Liver (tissue), 9 donors: Measurements from ENCODE around the gene ADARB1. TPM values are rescaled to one million over a fixed set of nuclear protein-coding genes. Genes with fewer than 3 reads are reported as not detected.

Experiments used
- DNase-seq: peaks from one replicate; pipeline ENCODE4 v3.0.0-alpha.2; 2017; ENCODE audit warnings: low spot score
- H3K27ac ChIP-seq, 2 donors: one replicate each; pipeline ENCODE4 v1.7.0; 2013; ENCODE audit warnings: inconsistent platforms in 2 of 2, low read length in 2 of 2, control low read depth in 1 of 2, low read depth in 1 of 2, mild to moderate bottlenecking in 1 of 2
- H3K27me3 ChIP-seq, 4 donors: one replicate each; pipeline versions ENCODE4 v1.6.1 to v1.7.0; 2013; ENCODE audit warnings: low read length in 3 of 4, inconsistent platforms in 1 of 4, mild to moderate bottlenecking in 1 of 4, moderate library complexity in 1 of 4; ENCODE audit not compliant: control insufficient read depth in 4 of 4, insufficient read depth in 4 of 4
- H3K36me3 ChIP-seq, 4 donors: one replicate each; pipeline versions ENCODE4 v1.6.1 to v1.7.0; 2013; ENCODE audit warnings: low read length in 3 of 4, mild to moderate bottlenecking in 3 of 4, low read depth in 1 of 4, moderate library complexity in 1 of 4; ENCODE audit not compliant: control insufficient read depth in 4 of 4, insufficient read depth in 3 of 4
- H3K4me1 ChIP-seq, 4 donors: one replicate each; pipeline versions ENCODE4 v1.6.1 to v1.7.0; 2013; ENCODE audit warnings: low read length in 3 of 4, mild to moderate bottlenecking in 3 of 4, moderate library complexity in 1 of 4; ENCODE audit not compliant: control insufficient read depth in 4 of 4, insufficient read depth in 4 of 4
- H3K4me3 ChIP-seq, 3 donors: one replicate each; pipeline versions ENCODE4 v1.6.1 to v1.7.0; 2013; ENCODE audit warnings: low read length in 3 of 3, control low read depth in 1 of 3, low read depth in 1 of 3, mild to moderate bottlenecking in 1 of 3
- H3K9ac ChIP-seq, 2 donors: one replicate each; pipeline ENCODE4 v1.7.0; 2013; ENCODE audit warnings: low read length in 2 of 2, mild to moderate bottlenecking in 2 of 2, moderate library complexity in 2 of 2, control low read depth in 1 of 2, low read depth in 1 of 2
- H3K9me3 ChIP-seq, 4 donors: one replicate each; pipeline versions ENCODE4 v1.6.1 to v1.7.0; 2013; ENCODE audit warnings: low read length in 3 of 4; ENCODE audit not compliant: control insufficient read depth in 4 of 4
- EGR1 ChIP-seq, 2 donors: IDR thresholded peaks; 2 replicates each; pipeline ENCODE4 v1.6.1; 2016 to 2018; ENCODE audit warnings: antibody characterized with exemption in 2 of 2, low read depth in 2 of 2
- FOXA1 ChIP-seq: IDR thresholded peaks from 2 replicates; pipeline ENCODE4 v1.6.1; 2016; ENCODE audit warnings: antibody characterized with exemption
- FOXA2 ChIP-seq: IDR thresholded peaks from 2 replicates; pipeline ENCODE4 v1.6.1; 2016; ENCODE audit warnings: antibody characterized with exemption
- GABPA ChIP-seq, 2 donors: IDR thresholded peaks in 1 of 2; conservative IDR thresholded peaks in 1 of 2; 2 replicates each; pipeline ENCODE4 v1.6.1; 2016; ENCODE audit warnings: antibody characterized with exemption in 2 of 2, mild to moderate bottlenecking in 1 of 2, moderate library complexity in 1 of 2
- HNF4A ChIP-seq, 2 donors: conservative IDR thresholded peaks; 2 replicates each; pipeline ENCODE4 v1.6.1; 2016; ENCODE audit warnings: antibody characterized with exemption in 2 of 2, mild to moderate bottlenecking in 2 of 2
- HNF4G ChIP-seq: IDR thresholded peaks from 2 replicates; pipeline ENCODE4 v1.6.1; 2016; ENCODE audit warnings: antibody characterized with exemption
- JUND ChIP-seq, 2 donors: IDR thresholded peaks; 2 replicates each; pipeline ENCODE4 v1.6.1; 2016; ENCODE audit warnings: antibody characterized with exemption in 2 of 2
- NR2F2 ChIP-seq: IDR thresholded peaks from 2 replicates; pipeline ENCODE4 v1.6.1; 2016; ENCODE audit warnings: antibody characterized with exemption
- RAD21 ChIP-seq, 2 donors: IDR thresholded peaks; 2 replicates each; pipeline ENCODE4 v1.6.1; 2016; ENCODE audit warnings: antibody characterized with exemption in 2 of 2, mild to moderate bottlenecking in 2 of 2
- SP1 ChIP-seq: IDR thresholded peaks from 2 replicates; pipeline ENCODE4 v1.6.1; 2018; ENCODE audit warnings: antibody characterized with exemption, mild to moderate bottlenecking
- TAF1 ChIP-seq: conservative IDR thresholded peaks from 2 replicates; pipeline ENCODE4 v1.6.1; 2016; ENCODE audit warnings: antibody characterized with exemption, mild to moderate bottlenecking
- YY1 ChIP-seq: IDR thresholded peaks from 2 replicates; pipeline ENCODE4 v1.6.1; 2016; ENCODE audit warnings: antibody characterized with exemption, mild to moderate bottlenecking
- WGBS: extraction: QIAGEN DNeasy Blood & Tissue Kit; methylation state at CpG from one replicate; pipeline ENCODE4 v1.1.7; 2013; 5-methylcytosine and 5-hydroxymethylcytosine counted together
- polyA plus RNA-seq, 2 donors: library from polyadenylated mRNA; stranded (reverse) in 1 of 2; unstranded in 1 of 2; fragments of 200-250 nt in 1 of 2; fragments of >200 nt in 1 of 2; fragmentation: Nextera tagmentation in 1 of 2; extraction: Ambion mirVana in 1 of 2; gene quantifications; one replicate each; pipeline versions ENCODE4 v1.2.1 to v1.2.3, GENCODE V29; 2013 to 2015
- total RNA-seq, 2 donors: library from RNA; depleted of rRNA; stranded (reverse); fragments of >200 nt; gene quantifications; one replicate each; pipeline ENCODE4 v1.2.3, GENCODE V29; 2014
- TF ChIP-seq, protein P1 (sequence below): IDR thresholded peaks from 2 replicates; pipeline ENCODE4 v1.6.1; 2016; ENCODE audit warnings: antibody characterized with exemption
- TF ChIP-seq, protein P2 (sequence below): IDR thresholded peaks from 2 replicates; pipeline ENCODE4 v1.6.1; 2016; ENCODE audit warnings: antibody characterized with exemption
- TF ChIP-seq, protein P3 (sequence below): IDR thresholded peaks from 2 replicates; pipeline ENCODE4 v1.6.1; 2016; ENCODE audit warnings: antibody characterized with exemption, mild to moderate bottlenecking
- TF ChIP-seq, protein P4 (sequence below): fragments of 150-350 bp; IDR thresholded peaks from 2 replicates; pipeline ENCODE4 v1.5.1; 2017; ENCODE audit warnings: improper control_type of control experiment, low read depth, low read length; ENCODE audit not compliant: missing input control
- donor health status: healthy.
- donor health status: healthy.
- donor health status: healthy.
- donor health status: healthy.
- donor health status: healthy.

ADARB1 gene
- total and polyA plus RNA-seq, 4 donors, result 1.6 to 7.8 (median 2.9) TPM

DNA sequence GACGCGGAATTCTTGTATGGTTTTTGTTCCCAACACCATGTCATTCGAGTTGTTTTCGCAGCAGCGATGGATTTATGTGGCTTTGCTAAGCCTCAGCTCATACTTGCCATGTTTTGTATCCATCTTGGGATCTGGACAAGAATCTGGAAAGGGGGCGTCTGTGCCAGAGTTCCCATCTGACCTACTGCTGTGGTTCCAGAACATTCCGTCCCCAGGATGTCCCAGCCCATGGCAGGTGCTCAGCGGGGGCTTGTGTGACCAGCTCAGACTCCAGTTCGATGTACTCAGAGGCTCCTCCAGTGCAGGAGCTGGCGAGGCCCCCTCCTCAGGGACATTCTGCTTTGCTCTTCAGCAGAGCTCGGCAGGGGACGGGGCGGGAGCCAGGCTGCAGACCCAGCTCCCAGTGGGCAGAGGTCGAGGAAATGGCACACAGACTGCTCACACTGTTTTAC lies 24.0 kb upstream of the ADARB1 start:
- Histone ChIP-seq H3K9ac (no peak overlapping the region), H3K27me3 (peaks cover 0 to 5% (median 0%) of the 10 kb centered on the region in 4 donors), H3K36me3 (no peaks in the 10 kb centered on the region), H3K9me3 (peaks cover 2 to 6% (median 2%) of the 10 kb centered on the region in 4 donors), H3K4me3 (no peak overlapping the region), H3K27ac (no peak overlapping the region), H3K4me1 (no peaks in the 10 kb centered on the region)
- WGBS, result 81% methylated on average over 14 of the region's 14 CpGs
- no peak for TF ChIP-seq HNF4A (conservative IDR thresholded peaks at IDR 0.05)
- TF ChIP-seq, protein P1, sequence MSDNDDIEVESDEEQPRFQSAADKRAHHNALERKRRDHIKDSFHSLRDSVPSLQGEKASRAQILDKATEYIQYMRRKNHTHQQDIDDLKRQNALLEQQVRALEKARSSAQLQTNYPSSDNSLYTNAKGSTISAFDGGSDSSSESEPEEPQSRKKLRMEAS, result no peak
- TF ChIP-seq, protein P2, sequence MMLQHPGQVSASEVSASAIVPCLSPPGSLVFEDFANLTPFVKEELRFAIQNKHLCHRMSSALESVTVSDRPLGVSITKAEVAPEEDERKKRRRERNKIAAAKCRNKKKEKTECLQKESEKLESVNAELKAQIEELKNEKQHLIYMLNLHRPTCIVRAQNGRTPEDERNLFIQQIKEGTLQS, result no peak
- TF ChIP-seq, protein P3, sequence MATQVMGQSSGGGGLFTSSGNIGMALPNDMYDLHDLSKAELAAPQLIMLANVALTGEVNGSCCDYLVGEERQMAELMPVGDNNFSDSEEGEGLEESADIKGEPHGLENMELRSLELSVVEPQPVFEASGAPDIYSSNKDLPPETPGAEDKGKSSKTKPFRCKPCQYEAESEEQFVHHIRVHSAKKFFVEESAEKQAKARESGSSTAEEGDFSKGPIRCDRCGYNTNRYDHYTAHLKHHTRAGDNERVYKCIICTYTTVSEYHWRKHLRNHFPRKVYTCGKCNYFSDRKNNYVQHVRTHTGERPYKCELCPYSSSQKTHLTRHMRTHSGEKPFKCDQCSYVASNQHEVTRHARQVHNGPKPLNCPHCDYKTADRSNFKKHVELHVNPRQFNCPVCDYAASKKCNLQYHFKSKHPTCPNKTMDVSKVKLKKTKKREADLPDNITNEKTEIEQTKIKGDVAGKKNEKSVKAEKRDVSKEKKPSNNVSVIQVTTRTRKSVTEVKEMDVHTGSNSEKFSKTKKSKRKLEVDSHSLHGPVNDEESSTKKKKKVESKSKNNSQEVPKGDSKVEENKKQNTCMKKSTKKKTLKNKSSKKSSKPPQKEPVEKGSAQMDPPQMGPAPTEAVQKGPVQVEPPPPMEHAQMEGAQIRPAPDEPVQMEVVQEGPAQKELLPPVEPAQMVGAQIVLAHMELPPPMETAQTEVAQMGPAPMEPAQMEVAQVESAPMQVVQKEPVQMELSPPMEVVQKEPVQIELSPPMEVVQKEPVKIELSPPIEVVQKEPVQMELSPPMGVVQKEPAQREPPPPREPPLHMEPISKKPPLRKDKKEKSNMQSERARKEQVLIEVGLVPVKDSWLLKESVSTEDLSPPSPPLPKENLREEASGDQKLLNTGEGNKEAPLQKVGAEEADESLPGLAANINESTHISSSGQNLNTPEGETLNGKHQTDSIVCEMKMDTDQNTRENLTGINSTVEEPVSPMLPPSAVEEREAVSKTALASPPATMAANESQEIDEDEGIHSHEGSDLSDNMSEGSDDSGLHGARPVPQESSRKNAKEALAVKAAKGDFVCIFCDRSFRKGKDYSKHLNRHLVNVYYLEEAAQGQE, result no peak
- TF ChIP-seq YY1, result no peak
- TF ChIP-seq EGR1 (IDR thresholded peaks at IDR 0.05; ENCODE audit: low read depth in 2 of 2), result no peak
- no peak for TF ChIP-seq FOXA1
- TF ChIP-seq, protein P4, sequence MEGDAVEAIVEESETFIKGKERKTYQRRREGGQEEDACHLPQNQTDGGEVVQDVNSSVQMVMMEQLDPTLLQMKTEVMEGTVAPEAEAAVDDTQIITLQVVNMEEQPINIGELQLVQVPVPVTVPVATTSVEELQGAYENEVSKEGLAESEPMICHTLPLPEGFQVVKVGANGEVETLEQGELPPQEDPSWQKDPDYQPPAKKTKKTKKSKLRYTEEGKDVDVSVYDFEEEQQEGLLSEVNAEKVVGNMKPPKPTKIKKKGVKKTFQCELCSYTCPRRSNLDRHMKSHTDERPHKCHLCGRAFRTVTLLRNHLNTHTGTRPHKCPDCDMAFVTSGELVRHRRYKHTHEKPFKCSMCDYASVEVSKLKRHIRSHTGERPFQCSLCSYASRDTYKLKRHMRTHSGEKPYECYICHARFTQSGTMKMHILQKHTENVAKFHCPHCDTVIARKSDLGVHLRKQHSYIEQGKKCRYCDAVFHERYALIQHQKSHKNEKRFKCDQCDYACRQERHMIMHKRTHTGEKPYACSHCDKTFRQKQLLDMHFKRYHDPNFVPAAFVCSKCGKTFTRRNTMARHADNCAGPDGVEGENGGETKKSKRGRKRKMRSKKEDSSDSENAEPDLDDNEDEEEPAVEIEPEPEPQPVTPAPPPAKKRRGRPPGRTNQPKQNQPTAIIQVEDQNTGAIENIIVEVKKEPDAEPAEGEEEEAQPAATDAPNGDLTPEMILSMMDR, result no peak
- TF ChIP-seq GABPA (IDR thresholded peaks at IDR 0.05 in 1 of 2, conservative IDR thresholded peaks at IDR 0.05 in 1 of 2), result no peak
- no peak for TF ChIP-seq SP1
- TF ChIP-seq JUND (IDR thresholded peaks at IDR 0.05), result no peak
- no peak for TF ChIP-seq NR2F2
- no peak for DNase-seq

DNA sequence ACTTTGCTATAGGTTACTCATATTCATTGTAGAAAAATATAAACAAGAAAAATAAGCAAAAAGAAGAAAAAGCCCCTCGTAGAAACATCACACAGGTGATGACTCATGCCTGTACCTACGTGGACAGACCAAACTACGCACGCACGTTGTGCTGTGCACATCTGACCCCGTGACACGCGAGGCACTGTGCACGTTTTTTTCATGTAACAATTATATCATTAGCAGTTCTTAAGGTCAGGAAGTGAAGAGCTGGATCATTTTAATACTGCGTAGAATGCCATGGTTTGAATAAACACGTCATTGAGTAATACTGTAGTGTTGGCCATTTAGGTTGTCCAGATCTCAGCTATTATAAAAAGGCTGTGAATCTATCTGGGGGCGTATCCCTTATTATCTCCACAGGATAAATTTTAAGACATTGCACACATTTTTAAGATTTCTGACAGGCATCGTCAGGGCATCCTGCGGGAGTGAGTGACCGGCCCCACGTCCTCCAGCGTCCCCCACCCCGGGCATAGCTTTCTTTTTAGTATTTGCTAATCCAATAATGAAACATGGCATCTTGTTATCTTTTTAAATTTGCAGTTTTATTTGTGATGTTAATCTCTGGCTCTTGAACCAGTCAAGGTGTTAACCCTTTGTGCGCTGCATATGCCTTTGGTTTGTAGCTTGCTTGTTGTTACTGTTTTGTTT lies 23.4 kb upstream of the ADARB1 start:
- DNase-seq, result no peak
- Histone ChIP-seq H3K4me1 (no peaks in the 10 kb centered on the region), H3K27me3 (peaks cover 0 to under 1% (median 0%) of the 10 kb centered on the region in 4 donors), H3K9me3 (peaks cover 0 to 4% (median 2%) of the 10 kb centered on the region in 4 donors), H3K36me3 (no peaks in the 10 kb centered on the region), H3K9ac (no peak overlapping the region), H3K4me3 (no peak overlapping the region), H3K27ac (no peak overlapping the region)
- WGBS, result 77% methylated on average over 19 of the region's 19 CpGs
- TF ChIP-seq, protein P1, result no peak
- TF ChIP-seq TAF1 (no peak), SP1 (no peak), YY1 (no peak), HNF4G (no peak), GABPA (IDR thresholded peaks at IDR 0.05 in 1 of 2, conservative IDR thresholded peaks at IDR 0.05 in 1 of 2) (no peak), FOXA1 (no peak), RAD21 (IDR thresholded peaks at IDR 0.05) (no peak), JUND (IDR thresholded peaks at IDR 0.05) (no peak), NR2F2 (no peak), EGR1 (IDR thresholded peaks at IDR 0.05; ENCODE audit: low read depth in 2 of 2) (no peak), FOXA2 (no peak)
- TF ChIP-seq, protein P3, result no peak
- TF ChIP-seq, protein P4, result no peak
